Erythroblast (primary cell): ENCODE measurements around the gene SPEF2.

Source experiments
- GATA1 ChIP-seq: IDR thresholded peaks from 2 replicates; pipeline ENCODE4 v1.6.1; 2011; ENCODE audit warnings: low read depth, mild to moderate bottlenecking, control low read depth, low read length, moderate library complexity
- POLR2A ChIP-seq: IDR thresholded peaks from 2 replicates; pipeline ENCODE4 v1.6.1; 2011; ENCODE audit warnings: mild to moderate bottlenecking, low read length

GRCh38 chr5:35762368-35762767, 144.7 kb downstream of the SPEF2 start:
- TF ChIP-seq POLR2A (no peak), GATA1 (no peak)
